ENCODE measurements around the gene PER3. TPM values are rescaled to one million over a fixed set of nuclear protein-coding genes. Genes with fewer than 3 reads are reported as not detected.

Gene PER3
- 3.7 TPM for total RNA-seq

DNA sequence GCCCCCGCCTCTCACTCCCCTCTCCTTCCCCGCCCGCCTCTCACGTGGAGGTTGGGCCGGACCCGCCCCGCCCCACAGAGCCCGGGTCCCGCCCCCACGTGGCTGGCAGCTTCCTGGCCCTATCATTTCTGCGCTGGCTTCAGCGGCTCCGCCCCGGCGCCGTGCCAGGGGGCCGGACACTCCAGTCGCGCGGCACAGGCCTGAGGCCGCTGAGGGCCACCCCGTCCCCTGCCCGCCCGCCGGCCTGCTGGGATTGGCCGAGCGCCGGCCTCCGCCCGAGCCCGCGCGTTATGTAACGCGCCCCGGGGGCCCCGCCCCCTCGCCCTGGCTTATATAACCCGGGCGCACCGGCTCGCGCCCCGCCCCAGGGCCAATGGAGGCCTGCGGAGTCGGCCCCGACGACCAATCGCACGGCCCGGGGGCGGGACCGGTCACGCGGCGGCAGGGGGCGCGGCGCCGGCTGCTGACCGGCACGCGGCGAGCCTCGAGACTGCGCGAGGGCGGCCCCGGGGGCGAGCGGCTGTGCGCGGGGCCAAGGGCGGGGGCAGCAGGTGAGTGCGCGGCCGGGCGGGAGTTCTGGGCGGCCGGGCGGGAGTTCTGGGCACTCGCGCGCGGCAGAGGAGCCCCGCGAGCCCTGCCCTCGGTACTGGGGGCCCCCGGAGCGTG is at the start of gene PER3:
Gene PER3 (plus strand): TSS at position 466 of the 666 bp plus-strand sequence. CDS start 587 bp downstream, outside the sequence.
- no peak for FAIRE-seq
- DNase-seq (ENCODE audit: low spot score in 2 of 2): peak; percentile 98 to 99

DNA sequence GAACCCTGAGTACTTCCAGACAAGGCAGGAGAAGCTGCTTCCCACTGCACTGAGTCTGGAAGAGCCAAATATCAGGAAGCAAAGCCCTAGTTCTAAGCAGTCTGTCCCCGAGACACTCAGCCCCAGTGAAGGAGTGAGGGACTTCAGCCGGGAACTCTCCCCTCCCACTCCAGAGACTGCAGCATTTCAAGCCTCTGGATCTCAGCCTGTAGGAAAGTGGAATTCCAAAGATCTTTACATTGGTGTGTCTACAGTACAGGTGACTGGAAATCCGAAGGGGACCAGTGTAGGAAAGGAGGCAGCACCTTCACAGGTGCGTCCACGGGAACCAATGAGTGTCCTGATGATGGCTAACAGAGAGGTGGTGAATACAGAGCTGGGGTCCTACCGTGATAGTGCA is 46.0 kb upstream of the PER3 start:
- FAIRE-seq (no peak), DNase-seq (ENCODE audit: low spot score in 2 of 2) (no peak)

DNA sequence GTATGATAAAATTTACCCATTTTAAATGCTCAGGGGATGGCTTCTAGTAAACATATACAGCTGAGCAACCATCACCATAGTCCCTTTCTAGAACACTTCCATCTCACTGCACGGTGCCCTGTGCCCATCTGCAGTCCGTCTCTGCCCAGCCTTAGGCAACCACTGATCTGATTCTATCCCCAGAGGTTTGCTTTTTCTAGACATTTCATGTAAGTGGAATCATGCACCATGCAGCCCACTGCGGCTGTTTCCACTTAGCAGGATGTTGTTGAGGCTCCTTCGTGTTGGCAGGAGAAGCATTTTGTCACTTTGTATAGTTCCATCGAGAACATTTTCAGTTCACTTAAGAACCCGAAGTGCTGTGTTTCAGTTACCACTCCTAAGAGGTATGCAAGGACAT is 40.7 kb upstream of the PER3 start:
- DNase-seq (ENCODE audit: low spot score in 2 of 2) (no peak), FAIRE-seq (no peak)

DNA sequence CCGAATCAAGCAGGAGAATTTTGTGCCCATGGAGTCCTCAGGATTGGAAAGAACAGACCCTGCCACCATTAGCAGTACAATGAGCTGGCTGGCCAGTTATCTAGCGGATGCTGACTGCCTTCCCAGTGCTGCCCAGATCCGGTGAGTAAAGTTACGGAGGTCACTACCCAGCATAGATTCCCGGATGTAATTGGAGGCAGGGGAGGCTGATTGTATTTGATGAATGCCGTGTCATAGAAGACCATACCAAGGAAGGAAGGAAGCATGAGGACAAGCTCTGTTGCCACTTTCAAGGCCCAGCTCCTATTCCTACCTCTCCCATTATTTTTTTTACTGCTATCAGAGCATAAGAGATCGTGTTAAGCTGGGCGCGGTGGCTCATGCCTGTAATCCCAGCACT is 39.2 kb upstream of the PER3 start:
- no peak for FAIRE-seq

DNA sequence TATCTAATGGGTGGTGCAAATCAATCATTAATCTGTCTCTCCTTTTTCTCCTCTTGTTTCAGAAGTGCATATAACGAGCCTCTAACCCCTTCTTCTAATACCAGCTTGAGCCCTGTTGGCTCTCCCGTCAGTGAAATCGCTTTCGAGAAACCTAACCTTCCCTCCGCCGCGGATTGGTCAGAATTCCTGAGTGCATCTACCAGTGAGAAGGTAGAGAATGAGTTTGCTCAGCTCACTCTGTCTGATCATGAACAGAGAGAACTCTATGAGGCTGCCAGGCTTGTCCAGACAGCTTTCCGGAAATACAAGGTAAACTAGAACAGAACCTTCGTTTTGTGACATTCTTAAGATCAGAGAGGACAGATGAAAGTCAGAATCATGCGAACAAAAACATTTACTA is 38.3 kb upstream of the PER3 start:
- no peak for FAIRE-seq
- DNase-seq (ENCODE audit: low spot score in 2 of 2): no peak

More for the DNA sequence above, 39.2 kb upstream of the PER3 start:
- DNase-seq (ENCODE audit: low spot score in 2 of 2): no peak

DNA sequence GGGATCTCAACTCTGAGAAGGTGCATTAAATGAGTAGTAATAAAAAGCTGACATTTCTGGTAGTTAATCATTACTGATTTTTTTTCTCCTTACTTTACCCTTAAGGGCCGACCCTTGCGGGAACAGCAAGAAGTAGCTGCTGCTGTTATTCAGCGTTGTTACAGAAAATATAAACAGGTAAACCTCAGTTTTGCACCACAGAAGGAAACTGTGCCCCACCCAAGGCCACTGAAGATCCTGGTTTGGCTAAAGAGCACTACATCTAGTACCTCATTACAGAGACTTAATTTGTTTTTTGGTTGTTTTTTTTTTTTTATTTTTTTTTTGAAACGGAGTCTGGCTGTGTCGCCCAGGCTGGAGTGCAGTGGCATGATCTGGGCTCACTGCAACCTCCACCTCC is 36.5 kb upstream of the PER3 start:
- FAIRE-seq: no peak
- no peak for DNase-seq (ENCODE audit: low spot score in 2 of 2)

DNA sequence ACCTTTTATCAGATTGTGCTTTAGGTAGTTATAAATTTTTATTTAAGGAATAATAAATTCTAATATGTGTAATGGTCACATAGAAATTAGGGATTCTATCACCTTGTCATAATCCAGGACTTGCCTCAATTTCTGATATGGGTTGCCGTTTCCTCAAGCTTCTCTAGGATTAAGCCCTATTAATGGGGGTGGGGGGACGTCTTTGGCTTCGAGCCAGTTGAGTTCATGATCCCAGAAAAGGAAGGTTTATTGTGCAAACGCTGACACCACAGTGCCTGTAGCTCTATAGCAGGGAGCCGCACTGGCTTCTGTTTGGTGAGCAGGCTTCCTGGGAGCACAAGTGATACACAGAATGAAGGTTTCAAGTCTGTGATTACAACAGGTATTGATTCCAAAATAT is 35.0 kb upstream of the PER3 start:
- FAIRE-seq (no peak), DNase-seq (ENCODE audit: low spot score in 2 of 2) (no peak)

DNA sequence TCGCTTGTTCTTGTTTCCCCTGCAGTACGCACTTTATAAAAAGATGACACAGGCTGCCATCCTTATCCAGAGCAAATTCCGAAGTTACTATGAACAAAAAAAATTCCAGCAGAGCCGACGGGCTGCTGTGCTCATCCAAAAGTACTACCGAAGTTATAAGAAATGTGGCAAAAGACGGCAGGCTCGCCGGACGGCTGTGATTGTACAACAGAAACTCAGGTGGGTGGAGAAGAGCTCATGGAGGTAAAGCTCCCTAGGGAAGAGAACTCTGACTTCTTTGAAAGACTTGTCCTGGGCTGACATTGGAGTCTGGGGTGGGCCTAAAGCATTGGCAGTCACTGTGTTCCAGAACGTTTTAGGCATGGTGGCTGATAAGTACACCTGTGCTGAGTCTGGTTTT is 32.9 kb upstream of the PER3 start:
- no peak for FAIRE-seq
- DNase-seq (ENCODE audit: low spot score in 2 of 2): no peak

DNA sequence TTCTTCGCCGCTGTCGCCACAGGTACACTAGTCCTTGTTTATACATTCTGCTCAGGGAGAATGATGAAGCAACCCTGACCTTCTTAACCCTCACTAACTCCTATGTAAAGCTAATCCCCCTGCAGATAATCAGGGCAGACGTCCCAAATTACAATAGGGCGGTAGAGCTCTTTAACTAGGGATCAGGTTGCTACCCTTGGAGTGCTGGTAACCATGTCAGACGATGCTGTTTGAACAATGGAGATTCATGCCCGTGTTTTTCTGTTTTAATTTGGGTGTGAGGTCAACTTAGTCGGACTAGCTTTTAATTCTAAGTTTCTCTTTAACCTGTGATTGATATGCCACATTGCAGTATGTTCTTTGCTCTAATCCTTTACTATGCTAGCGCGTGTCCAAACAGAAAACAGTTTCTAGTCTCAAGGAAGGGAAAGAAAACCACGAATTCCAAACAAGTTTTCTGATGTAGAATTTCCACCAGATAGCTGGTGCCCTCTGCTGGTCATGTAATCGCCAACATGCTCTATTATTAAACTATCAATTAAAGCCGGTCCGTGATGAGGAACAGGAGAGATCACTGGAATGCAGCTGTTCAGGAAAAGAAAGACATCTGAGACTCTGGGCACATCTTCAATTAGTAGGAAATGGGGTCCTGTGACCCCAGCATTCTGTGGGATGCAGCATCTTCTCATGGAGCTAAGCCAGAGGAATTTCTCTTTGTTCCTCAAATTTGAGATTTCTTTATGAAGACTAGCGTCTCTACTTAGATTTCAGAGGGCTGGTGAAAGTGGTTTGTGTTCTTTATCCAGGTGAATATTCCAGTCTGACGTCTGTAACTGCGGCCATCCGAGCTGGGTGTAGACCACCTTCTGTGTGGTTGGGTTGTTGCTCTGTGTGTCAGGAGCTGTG is 31.3 kb upstream of the PER3 start:
- FAIRE-seq: peak; percentile 89
- no peak for DNase-seq (ENCODE audit: low spot score in 2 of 2)

DNA sequence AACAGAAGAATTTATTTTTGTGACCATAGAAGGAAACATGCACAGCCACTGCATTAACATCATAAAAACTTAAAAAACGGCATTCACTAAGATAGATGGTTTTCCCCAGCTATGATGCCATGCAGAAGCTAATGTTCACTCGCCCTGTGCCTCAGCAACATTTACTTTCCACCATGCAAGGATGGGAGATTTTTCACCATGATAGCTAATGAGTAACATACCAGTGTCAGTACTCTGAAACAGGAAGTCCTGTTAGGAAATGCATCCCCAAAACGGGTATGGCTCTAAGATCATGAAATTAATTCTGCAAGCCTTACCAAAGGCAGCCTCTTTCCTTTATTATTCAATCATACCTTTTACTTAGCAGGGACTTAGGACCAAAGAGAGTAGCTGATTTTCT is 30.4 kb upstream of the PER3 start:
- no peak for FAIRE-seq
- no peak for DNase-seq (ENCODE audit: low spot score in 2 of 2)

DNA sequence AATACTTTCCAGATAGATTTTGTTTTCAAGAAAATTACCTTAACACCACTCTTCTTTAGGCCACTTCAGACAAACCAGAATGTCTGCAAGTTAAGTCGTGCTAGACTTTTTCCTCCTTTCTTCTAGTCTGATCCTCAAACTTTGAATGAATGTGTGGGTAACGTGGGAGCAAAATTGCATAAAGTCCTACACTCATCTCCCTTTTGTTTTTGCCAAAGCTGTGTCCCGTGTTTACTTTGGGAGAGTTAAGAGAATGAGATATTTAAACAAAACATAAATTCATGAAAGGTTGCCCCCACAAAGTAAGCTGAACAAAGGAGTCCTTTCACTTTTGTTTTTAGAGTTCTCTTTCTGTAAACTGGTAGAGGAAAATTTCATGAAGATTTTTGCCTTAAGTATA is 29.9 kb upstream of the PER3 start:
- no peak for FAIRE-seq

DNA sequence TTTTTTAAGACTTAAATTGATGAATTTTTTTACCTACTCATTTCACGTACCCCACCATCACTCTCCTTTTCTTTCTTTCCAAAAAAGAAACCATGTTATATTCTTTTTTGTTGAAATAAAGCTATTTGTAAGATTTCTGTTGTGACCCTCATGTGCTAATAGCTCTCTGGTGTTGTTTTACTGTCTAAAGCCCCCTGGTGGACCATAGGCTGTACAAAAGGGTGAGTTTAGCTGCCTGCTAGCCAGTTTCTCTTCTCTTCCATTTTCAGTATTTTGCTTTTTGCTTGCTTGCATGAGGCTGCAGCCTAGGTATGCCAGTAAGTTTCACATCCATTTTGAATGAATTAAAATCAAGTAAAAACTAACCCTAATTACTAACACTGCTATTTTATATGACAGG is 28.6 kb upstream of the PER3 start:
- FAIRE-seq (no peak), DNase-seq (ENCODE audit: low spot score in 2 of 2) (no peak)

More for the DNA sequence above, 29.9 kb upstream of the PER3 start:
- no peak for DNase-seq (ENCODE audit: low spot score in 2 of 2)

DNA sequence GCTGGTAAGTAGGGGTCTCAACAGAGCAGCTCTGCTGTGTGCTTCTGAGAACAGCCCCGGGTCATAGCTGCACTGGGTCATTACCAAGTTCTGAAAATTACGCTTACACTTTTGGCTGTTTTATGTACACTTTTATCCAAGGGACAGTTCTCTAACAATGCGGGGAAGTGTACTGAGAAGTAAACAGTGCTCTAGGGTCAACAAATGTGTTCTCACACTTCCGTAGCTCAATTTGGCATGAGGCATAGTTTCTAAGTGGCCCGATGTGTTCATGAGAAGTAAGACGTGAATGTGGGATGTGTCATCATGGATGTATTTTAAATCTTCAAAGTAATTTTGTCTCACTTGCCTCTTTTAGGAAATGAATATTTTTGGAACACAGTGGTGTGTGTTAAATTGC is 23.8 kb upstream of the PER3 start:
- DNase-seq (ENCODE audit: low spot score in 2 of 2) (peak in 1 of 2 donors; percentile 24), FAIRE-seq (no peak)

DNA sequence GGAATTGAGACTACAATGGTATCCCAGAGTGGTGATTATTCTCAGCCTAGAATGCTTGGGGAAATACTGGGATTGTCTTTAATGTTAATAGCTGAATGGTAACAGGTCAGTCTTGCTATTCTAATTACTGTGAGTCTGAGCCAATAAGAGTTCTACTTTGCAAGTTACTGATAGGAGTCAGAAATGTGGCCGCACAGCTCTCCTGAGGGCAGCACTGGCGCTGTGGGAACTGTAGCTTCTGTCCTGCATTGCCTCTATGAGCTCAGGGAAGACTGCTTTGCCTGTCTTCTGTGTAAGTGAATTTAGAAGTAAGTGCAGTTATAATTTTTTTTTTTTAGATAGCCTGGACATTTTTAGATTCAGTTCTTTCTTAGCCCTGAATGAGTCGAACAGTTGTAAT is 23.0 kb upstream of the PER3 start:
- no peak for DNase-seq (ENCODE audit: low spot score in 2 of 2)
- FAIRE-seq: no peak

DNA sequence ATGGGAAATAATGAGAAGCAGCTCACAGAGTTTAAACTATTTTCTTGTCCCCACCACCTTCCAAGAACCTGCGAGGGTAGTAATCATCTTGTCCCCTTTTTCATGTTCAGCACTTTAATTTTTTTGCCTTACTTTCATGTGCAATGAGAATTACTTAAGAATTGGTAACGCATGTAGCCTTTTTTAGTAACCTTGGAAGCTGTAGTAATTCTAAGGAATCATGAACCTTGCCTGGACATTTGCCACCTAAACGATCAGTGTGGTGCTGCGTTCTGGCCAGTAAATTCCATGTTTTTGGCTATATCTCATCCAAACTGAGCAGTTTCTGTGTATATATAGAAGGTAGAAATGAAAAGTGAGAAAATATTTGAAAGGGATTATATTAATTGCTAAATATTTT is 16.9 kb upstream of the PER3 start:
- DNase-seq (ENCODE audit: low spot score in 2 of 2) (no peak), FAIRE-seq (no peak)

DNA sequence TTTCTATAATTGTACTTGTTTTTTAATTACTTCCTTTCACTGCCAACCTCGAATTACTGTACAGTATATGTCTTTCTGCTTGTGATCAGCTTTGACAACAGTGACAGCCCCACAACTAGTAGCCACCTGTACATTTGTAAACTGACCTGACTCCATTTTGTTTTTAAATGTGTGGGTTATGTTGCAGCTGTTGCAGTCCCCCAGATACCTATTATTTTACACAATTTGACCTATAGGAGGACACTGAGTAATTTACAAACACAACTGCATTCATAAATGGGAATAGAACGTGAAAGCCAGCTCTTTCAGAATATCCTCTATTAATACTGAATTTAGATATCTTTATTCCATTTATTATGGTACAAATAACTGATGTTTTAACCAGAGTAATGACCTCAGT is 15.5 kb upstream of the PER3 start:
- FAIRE-seq (no peak), DNase-seq (ENCODE audit: low spot score in 2 of 2) (no peak)

DNA sequence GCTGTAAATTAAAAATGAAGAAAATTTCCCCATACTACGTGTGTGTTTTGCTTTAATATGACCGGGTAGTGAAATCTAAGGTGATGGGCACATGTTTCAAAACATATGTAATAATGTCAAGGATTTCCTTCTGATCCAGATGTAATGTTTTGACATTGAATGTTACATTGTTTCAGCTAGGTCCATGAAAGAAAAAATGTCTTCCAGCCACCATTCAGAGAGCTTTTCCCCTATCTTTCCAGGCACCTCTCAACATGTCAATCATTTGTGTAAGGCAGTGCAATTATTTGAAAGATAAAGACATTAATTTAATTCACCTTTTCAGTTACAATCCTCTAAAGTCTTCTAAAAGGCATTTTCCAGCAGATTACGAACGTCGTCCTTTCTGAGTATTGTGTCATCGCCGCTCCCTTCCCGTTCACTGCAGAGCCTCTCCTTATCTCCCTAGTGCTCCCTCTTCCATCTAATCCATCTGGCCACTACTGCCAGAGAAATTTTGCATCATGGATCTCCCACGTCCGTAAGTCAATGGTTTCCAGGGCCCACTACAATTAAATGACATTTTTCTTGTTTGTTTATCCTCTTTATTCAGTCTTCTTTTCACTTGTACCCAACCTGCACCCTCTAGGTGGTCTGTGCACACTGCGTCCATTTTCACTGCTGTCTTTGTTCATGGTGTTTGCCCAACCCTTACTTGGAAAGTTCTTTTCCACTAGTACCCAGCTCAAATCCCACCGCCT is 14.2 kb upstream of the PER3 start:
- FAIRE-seq: no peak

DNA sequence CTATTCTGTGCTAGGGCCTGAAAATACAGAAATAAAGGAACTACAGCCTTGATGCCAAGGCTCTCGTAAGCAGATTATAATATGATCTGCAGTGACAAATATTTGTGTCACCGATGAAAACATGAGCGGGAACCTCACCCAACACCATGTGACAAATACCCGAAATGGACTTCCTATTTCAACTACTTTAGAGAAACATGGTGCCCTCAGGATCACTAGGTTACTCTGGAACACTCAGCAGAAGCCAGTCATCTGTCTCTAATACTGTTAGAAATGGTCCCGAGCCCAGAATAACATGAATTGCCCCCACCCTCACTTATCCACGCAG is 13.5 kb upstream of the PER3 start:
- DNase-seq (ENCODE audit: low spot score in 2 of 2) (peak in 1 of 2 donors; percentile 43), FAIRE-seq (no peak)

More for the DNA sequence above, 14.2 kb upstream of the PER3 start:
- DNase-seq (ENCODE audit: low spot score in 2 of 2): no peak

DNA sequence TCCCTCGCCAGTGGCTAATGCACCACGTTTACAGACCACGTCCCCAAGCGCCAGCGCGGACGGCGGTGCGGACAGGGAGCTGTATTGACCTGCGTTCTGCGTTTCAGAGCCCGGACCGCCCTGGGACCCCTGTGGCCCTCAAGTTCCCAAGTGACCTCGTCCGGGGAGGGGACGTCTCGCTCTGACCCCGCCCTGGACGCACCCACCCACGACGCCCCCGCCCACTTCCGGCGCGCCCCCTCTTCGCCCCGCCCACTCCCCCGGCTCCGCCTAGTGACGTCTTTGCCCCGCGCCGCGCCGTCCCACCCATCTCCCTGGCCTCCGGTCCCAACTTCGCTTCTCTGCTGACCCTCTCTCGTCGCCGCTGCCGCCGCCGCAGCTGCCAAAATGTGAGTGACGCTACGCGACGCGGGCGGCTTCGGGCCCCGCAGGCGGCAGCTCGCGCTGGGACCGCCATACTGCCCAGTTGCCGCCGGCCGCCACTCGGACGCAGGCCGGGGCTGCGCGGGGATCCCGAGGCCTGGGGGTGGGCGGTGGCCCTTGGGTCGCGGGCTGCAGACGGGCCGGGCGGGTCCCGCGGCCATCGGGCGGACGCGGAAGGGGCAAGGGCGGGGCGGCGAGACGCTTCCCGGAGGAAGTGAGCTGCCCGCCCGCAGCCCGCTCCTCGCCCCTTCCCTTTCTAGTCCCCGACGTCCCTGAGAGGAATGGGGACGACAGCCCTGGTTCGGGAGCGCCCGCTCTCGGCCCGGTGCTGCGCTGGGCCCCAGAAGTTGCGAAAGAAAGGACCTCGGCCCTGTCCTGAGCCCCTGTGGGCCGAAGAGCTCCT is 12.9 kb upstream of the PER3 start, which contains the start of gene VAMP3:
Gene VAMP3 (plus strand): TSS at position 300 of the 826 bp plus-strand sequence. CDS start 88 bp downstream, at position 388.
- DNase-seq (ENCODE audit: low spot score in 2 of 2): peak; percentile 98
- no peak for FAIRE-seq

DNA sequence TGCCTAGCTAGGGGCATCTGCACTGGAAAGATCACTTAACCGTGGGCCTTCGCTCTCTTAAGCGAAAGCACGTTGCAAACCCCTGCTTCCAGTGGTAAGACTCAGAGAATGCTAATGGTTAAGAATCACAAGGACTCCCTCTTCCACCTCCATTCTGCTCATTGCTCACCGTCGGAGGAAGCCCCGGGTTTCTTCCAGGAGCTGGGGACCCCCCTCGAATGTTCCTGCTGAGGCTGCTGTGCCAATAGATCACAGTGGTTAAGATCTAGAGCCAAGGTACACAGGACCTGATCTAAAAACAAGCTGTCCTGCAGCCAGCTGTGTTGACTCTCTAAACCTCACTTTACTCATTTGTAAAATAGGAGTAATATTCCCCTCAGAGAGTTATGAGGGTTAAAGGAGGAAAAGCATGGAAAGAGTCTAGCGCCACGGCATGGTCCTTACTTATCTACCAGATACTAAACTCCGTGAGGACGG is 12.2 kb upstream of the PER3 start:
- FAIRE-seq: no peak

More for the DNA sequence above, 12.2 kb upstream of the PER3 start:
- DNase-seq (ENCODE audit: low spot score in 2 of 2): no peak

Data from frontal cortex (tissue), 4 donors.